Endothelial cell (in vitro differentiated cells): ENCODE measurements around the gene CDK16. TPM values are rescaled to one million over a fixed set of nuclear protein-coding genes. Genes with fewer than 3 reads are reported as not detected.

Source experiments
- DNase-seq: peaks from one replicate; pipeline ENCODE4 v3.0.0; 2021; ENCODE audit warnings: low spot score
- H3K27ac Mint-ChIP-seq: one replicate; pipeline ENCODE4 v1.8.0; 2021; ENCODE audit warnings: mixed read lengths, inconsistent platforms; ENCODE audit not compliant: unreplicated experiment
- H3K27me3 Mint-ChIP-seq: one replicate; pipeline ENCODE4 v1.8.0; 2021; ENCODE audit warnings: mild to moderate bottlenecking, moderate library complexity, mixed read lengths, inconsistent platforms; ENCODE audit not compliant: unreplicated experiment
- H3K36me3 Mint-ChIP-seq: one replicate; pipeline ENCODE4 v1.8.0; 2021; ENCODE audit warnings: mild to moderate bottlenecking, low read depth, mixed read lengths, inconsistent platforms; ENCODE audit not compliant: unreplicated experiment
- H3K4me1 Mint-ChIP-seq: one replicate; pipeline ENCODE4 v1.8.0; 2021; ENCODE audit warnings: mild to moderate bottlenecking, mixed read lengths, inconsistent platforms; ENCODE audit not compliant: unreplicated experiment
- H3K4me3 Mint-ChIP-seq: one replicate; pipeline ENCODE4 v1.8.0; 2021; ENCODE audit warnings: mild to moderate bottlenecking, mixed read lengths, inconsistent platforms; ENCODE audit not compliant: unreplicated experiment
- H3K9me3 Mint-ChIP-seq: one replicate; pipeline ENCODE4 v1.8.0; 2021; ENCODE audit warnings: mixed read lengths, inconsistent platforms; ENCODE audit not compliant: unreplicated experiment
- CTCF ChIP-seq: fragments of 200-600 bp; sonication (generic); IDR thresholded peaks from one replicate; pipeline ENCODE4 v1.5.0; 2021; ENCODE audit warnings: antibody characterized with exemption; ENCODE audit not compliant: unreplicated experiment
- total RNA-seq: library from RNA; stranded (reverse); fragmentation: NEBNext Ultra II Directional; extraction: Animal tissue kit (Norgen Biotek cat#: 25700); gene quantifications from one replicate; pipeline ENCODE4 v1.2.1, GENCODE V29; 2021; ENCODE audit not compliant: unreplicated experiment

The CDK16 gene
- total RNA-seq, 1 donor from 2014 or later, result 103 TPM

- Mint-ChIP-seq H3K27me3 (peaks cover 19% of the 10 kb centered on the region), H3K36me3 (peaks cover 26% of the 10 kb centered on the region), H3K4me3 (peak overlapping the region; percentile 94), H3K9me3 (no peaks in the 10 kb centered on the region), H3K4me1 (peaks cover 32% of the 10 kb centered on the region), H3K27ac (peak overlapping the region; percentile 87)
- DNase-seq, result peak; percentile 9
- no peak for TF ChIP-seq CTCF
Observed at GRCh38 chrX:47217121-47217851, 1.2 kb upstream of the CDK16 start.

- DNase-seq, result peak; percentile 82
- peak overlapping the region; percentile 94 for H3K4me3 Mint-ChIP-seq
- peaks cover 32% of the 10 kb centered on the region for H3K4me1 Mint-ChIP-seq
- no peaks in the 10 kb centered on the region for H3K9me3 Mint-ChIP-seq
- no peak for TF ChIP-seq CTCF
- peak overlapping the region; percentile 95 for H3K27ac Mint-ChIP-seq
- H3K36me3 Mint-ChIP-seq, result peaks cover 26% of the 10 kb centered on the region
- H3K27me3 Mint-ChIP-seq, result peaks cover 19% of the 10 kb centered on the region
Observed at GRCh38 chrX:47217852-47218279, 615 bp upstream of the CDK16 start.

DNA sequence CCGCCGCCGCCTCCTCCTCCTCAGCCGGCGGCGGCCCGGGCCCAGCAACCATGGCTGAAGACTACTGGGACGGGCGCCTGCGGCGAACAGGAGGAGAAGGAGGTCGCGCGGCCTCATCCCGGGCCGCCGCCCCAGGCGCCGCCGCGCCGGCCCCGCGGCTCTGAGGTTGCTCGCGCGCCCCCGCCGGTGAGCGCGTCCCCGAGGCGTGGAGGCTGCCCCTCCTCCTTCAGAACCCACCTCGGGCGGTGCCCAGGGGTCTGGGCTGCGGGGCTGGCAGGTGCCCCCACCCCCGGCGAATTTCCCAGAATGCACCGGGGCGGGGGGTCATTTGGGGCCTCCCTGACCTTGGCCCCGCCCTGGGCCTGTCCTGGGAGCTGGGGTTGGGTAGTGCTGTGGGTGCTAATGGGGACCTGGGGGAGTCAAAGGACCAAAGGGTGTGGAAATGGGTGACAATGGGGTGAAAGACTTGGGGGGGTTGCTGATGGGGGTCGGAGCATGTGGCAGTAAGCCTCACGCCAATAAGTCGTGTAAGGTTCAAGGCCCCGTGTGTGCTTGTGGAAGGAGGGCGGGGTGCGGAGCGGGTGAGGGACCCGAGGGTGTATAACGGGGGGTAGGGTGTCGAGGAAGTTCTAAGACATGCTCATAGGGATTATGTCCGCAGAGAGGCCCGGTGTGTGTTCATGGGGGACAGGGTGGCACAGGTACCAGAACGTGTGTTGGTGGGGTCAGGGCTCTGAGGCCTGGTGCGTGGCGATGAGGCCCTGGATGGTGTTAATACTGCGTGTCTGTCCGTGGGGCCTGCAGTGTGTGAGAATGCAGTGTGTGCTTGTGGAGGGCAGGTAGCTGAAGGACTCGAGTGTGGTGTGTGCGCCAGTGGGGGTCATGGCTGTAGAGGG lies 687 bp downstream of the CDK16 start:
- Mint-ChIP-seq H3K4me3 (peak overlapping the region; percentile 96), H3K4me1 (peaks cover 29% of the 10 kb centered on the region), H3K27ac (peak overlapping the region; percentile 83), H3K9me3 (no peaks in the 10 kb centered on the region), H3K36me3 (peaks cover 17% of the 10 kb centered on the region), H3K27me3 (peaks cover 17% of the 10 kb centered on the region)
- TF ChIP-seq CTCF, result no peak
- peak; percentile 31 for DNase-seq

DNA sequence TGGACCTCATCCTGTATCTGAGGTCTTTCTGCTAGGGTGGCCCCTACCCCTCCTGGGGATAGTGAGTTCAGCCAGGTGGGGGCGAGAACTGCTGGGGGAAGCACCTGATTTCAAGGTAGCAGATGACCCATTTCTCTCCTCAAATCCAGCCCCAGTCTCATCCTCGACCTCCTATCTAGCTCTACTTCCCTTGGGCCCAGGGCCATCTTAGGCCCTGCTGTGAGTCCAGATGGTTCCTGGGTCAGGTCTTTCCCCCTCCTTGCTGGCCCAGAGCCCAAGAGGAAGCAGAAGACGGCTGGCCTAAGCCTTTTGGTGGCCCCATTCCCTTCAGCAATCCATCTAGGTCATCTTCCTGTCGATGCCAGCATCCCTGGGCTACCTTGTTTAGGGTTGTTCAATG lies 3.3 kb downstream of the CDK16 start:
- no peak for DNase-seq
- H3K27ac Mint-ChIP-seq, result no peak overlapping the region
- peaks cover 25% of the 10 kb centered on the region for H3K4me1 Mint-ChIP-seq
- peaks cover 14% of the 10 kb centered on the region for H3K36me3 Mint-ChIP-seq
- no peak for TF ChIP-seq CTCF
- H3K27me3 Mint-ChIP-seq, result peaks cover 8% of the 10 kb centered on the region
- H3K4me3 Mint-ChIP-seq, result no peak overlapping the region
- no peaks in the 10 kb centered on the region for H3K9me3 Mint-ChIP-seq
